Fibroblast of villous mesenchyme (primary cell): Measurements from ENCODE around the gene KIF26B. TPM values are rescaled to one million over a fixed set of nuclear protein-coding genes. Genes with fewer than 3 reads are reported as not detected.

Experiments
- DNase-seq: peaks from one replicate; pipeline ENCODE4 v3.0.0-alpha.2; 2010; ENCODE audit warnings: low read depth
- H3K4me3 ChIP-seq: 2 replicates; pipeline ENCODE4 v1.5.1; 2011; ENCODE audit warnings: low read depth, mild to moderate bottlenecking, low read length
- CTCF ChIP-seq: IDR thresholded peaks from 2 replicates; pipeline ENCODE4 v1.5.1; 2012; ENCODE audit warnings: low read depth, mild to moderate bottlenecking, low read length; ENCODE audit not compliant: insufficient read depth
- total RNA-seq: library from RNA; depleted of rRNA; stranded (reverse); fragments of >200 nt; gene quantifications from 2 replicates; pipeline ENCODE4 v1.2.3, GENCODE V29; 2012

The KIF26B gene
- total RNA-seq, 1 donor: 12.1 TPM

GRCh38 chr1:245168086-245168485 lies 13.3 kb downstream of the KIF26B start:
- no peak for DNase-seq
- no peak for TF ChIP-seq CTCF
- H3K4me3 ChIP-seq: no peak overlapping the region

- no peak for TF ChIP-seq CTCF
- DNase-seq: no peak
- H3K4me3 ChIP-seq: no peak overlapping the region
These were observed 14.1 kb downstream of the KIF26B start for GRCh38 chr1:245168906-245169305.

GRCh38 chr1:245169376-245169775 lies 14.6 kb downstream of the KIF26B start:
- no peak overlapping the region for H3K4me3 ChIP-seq
- peak; percentile 34 for DNase-seq
- TF ChIP-seq CTCF: no peak

GRCh38 chr1:245172026-245172425 lies 17.2 kb downstream of the KIF26B start:
- TF ChIP-seq CTCF: no peak
- DNase-seq: peak; percentile 42
- no peak overlapping the region for H3K4me3 ChIP-seq

GRCh38 chr1:245172829-245173228 lies 18.0 kb downstream of the KIF26B start:
- DNase-seq: no peak
- H3K4me3 ChIP-seq: no peak overlapping the region
- no peak for TF ChIP-seq CTCF

GRCh38 chr1:245173446-245174211 lies 18.8 kb downstream of the KIF26B start:
- peak; percentile 45 for DNase-seq
- no peak for TF ChIP-seq CTCF
- H3K4me3 ChIP-seq: no peak overlapping the region
